Tibial artery (tissue), 4 donors: ENCODE results near the gene NINJ2.

Experiments
- DNase-seq, 2 donors: peaks; one replicate each; pipeline ENCODE4 v3.0.0-alpha.2; 2019
- H3K27ac ChIP-seq, 2 donors: fragments of 200-600 bp; sonication (generic) in 1 of 2; 1 replicate in 1 of 2; 2 replicates in 1 of 2; pipeline ENCODE4 v1.5.1; 2018 to 2019; ENCODE audit warnings: mild to moderate bottlenecking in 1 of 2
- H3K27me3 ChIP-seq, 2 donors: fragments of 200-600 bp; sonication (generic) in 1 of 2; one replicate each; pipeline versions ENCODE4 v1.5.1 to v1.6.0; 2016 to 2019
- H3K36me3 ChIP-seq, 3 donors: fragments of 200-600 bp; sonication (generic) in 2 of 3; one replicate each; pipeline ENCODE4 v1.5.1; 2016 to 2019; ENCODE audit warnings: mild to moderate bottlenecking in 2 of 3
- H3K4me1 ChIP-seq, 4 donors: fragments of 200-600 bp; sonication (generic) in 2 of 4; 1 replicate in 3 of 4; 2 replicates in 1 of 4; pipeline ENCODE4 v1.5.1; 2016 to 2019
- H3K4me3 ChIP-seq, 2 donors: fragments of 200-600 bp; sonication (generic) in 1 of 2; 1 replicate in 1 of 2; 2 replicates in 1 of 2; pipeline ENCODE4 v1.5.1; 2018 to 2019; ENCODE audit warnings: mild to moderate bottlenecking in 2 of 2
- H3K9me3 ChIP-seq, 3 donors: fragments of 200-600 bp; sonication (generic) in 1 of 3; one replicate each; pipeline ENCODE4 v1.5.1; 2016 to 2019
- CTCF ChIP-seq, 2 experiments: fragments of 200-600 bp in 1 of 2; fragments of 450-650 bp in 1 of 2; IDR thresholded peaks; one replicate each; pipeline ENCODE4 v1.5.1; 2017 to 2019; ENCODE audit warnings: antibody characterized with exemption in 2 of 2, mild to moderate bottlenecking in 1 of 2, moderate library complexity in 1 of 2
- intact Hi-C: fragments of 100-400 bp; cut with DNase I; formaldehyde crosslinking; loops from one replicate; pipeline ENCODE4 v1.15.0; 2023; ENCODE audit warnings: low total_unique reads

The NINJ2 gene

DNA sequence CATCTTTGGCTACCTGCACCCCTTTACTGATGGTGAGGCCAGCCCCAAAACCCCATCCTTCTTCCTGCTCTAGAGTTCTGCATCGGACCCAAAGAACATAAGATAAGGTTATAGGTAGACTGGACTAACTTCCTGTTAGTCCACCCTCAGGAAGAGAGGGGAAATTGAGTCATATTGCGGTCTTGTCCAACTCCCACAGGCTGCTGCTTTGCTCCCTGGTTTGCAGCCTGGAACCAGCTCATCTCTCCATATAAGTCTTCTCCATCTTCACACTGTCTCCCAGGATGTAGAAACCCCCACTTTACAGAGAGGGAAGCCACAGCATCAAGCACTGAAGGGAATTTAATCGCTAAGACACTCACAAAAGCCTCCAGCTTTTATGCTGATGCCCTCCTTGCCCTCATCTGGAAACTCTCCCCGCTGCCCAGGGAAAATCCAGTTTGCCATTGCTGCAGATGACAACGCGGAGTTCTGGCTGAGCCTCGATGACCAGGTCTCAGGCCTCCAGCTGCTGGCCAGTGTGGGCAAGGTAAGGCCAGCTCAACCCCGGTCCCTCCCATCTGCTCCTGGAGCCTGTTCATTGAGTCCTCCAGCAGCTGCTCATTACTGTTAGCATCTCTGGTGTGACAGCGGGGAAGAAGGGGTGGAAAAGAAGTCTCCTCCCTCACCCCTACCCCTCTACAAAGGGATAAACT is 118.2 kb downstream of the NINJ2 start:
- intact Hi-C loops, result loop anchor here (5.0 kb wide), 1 partner anchor 43 kb away; no protein-coding TSS in a partner anchor

DNA sequence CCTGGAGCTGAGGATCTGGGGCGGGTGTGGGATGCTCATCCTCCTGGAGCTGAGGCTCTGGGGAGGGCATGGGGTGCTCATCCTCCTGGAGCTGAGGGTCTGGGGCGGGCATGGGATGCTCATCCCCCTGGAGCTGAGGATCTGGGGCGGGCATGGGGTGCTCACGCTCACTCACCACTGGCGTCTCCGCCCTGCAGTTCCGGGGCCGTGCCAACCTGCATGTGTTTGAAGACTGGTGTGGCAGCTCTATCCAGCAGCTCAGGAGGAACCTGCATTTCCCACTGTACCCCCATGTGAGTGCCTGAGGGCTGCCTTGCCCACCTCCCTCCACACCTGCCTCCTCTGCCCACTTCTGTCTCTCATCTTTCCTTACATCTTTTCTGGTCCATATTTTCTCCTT is 119.1 kb downstream of the NINJ2 start:
- TF ChIP-seq CTCF (IDR thresholded peaks at IDR 0.05), result no peak
- Histone ChIP-seq H3K4me1 (peaks cover 0 to 20% (median 13%) of the 10 kb centered on the region in 4 donors), H3K27ac (no peak overlapping the region), H3K36me3 (peaks cover 0 to 6% (median 2%) of the 10 kb centered on the region in 3 donors), H3K27me3 (no peaks in the 10 kb centered on the region), H3K9me3 (no peaks in the 10 kb centered on the region), H3K4me3 (no peak overlapping the region)
- intact Hi-C loops, result no loop called here
- no peak for DNase-seq

More for the DNA sequence above, 118.2 kb downstream of the NINJ2 start:
- Histone ChIP-seq H3K4me3 (no peak overlapping the region), H3K27me3 (no peaks in the 10 kb centered on the region), H3K9me3 (no peaks in the 10 kb centered on the region), H3K36me3 (peaks cover 0 to 12% (median 12%) of the 10 kb centered on the region in 3 donors), H3K27ac (no peak overlapping the region), H3K4me1 (peaks cover 0 to 19% (median 13%) of the 10 kb centered on the region in 4 donors)
- TF ChIP-seq CTCF (IDR thresholded peaks at IDR 0.05), result no peak
- DNase-seq, result no peak

GRCh38 chr12:543114-543451 is 120.2 kb downstream of the NINJ2 start:
- Histone ChIP-seq H3K4me3 (no peak overlapping the region), H3K27me3 (no peaks in the 10 kb centered on the region), H3K4me1 (peaks cover 0 to 31% (median 22%) of the 10 kb centered on the region in 4 donors), H3K27ac (no peak overlapping the region), H3K36me3 (peaks cover 0 to 3% (median 0%) of the 10 kb centered on the region in 3 donors), H3K9me3 (no peaks in the 10 kb centered on the region)
- no peak for TF ChIP-seq CTCF (IDR thresholded peaks at IDR 0.05)
- DNase-seq, result no peak
- intact Hi-C loops, result no loop called here

DNA sequence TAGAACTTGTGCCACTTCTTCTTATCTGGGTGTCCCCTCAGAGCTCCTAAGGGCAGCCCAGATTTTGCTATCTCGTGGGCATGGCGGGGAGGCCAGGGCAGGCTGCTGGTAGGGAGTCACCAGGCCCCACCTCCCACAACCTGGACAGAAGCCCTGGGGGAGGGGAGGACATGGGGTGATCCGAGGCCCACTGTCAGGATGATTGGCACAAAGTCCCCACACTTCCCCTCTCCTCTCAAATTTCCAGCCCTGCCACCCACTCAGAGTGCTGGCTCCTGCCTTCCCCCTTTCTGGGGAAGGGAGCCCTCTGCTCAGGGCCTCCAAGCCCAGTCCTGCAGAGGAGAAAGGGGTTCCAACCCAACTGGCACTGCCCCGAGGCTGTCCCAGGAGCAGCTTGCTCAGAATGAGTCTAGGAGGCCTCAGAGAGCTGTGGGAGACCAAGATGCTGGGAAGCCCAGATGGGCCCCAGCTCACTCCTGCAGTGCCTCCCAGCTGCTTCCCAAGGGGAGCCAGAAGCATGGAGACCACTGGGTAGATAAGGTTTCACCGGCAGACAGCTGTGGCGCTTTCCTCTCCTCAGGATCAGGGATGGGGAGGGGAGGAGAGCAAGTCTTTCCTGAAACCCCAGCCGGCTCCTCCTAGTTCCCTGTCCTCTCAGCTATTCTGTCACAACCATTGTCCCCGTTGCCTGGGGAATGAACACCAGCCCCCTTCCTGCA is 120.7 kb downstream of the NINJ2 start:
- H3K4me1 ChIP-seq, result peaks cover 0 to 32% (median 22%) of the 10 kb centered on the region in 4 donors
- TF ChIP-seq CTCF (IDR thresholded peaks at IDR 0.05), result no peak
- no peak overlapping the region for H3K4me3 ChIP-seq
- DNase-seq, result no peak
- intact Hi-C loops, result no loop called here
- peak overlapping the region; percentile 55 to 59 for H3K27ac ChIP-seq
- H3K27me3 ChIP-seq, result no peaks in the 10 kb centered on the region
- no peaks in the 10 kb centered on the region for H3K36me3 ChIP-seq
- H3K9me3 ChIP-seq, result no peaks in the 10 kb centered on the region

GRCh38 chr12:541676-542324 is 121.4 kb downstream of the NINJ2 start:
- H3K27ac ChIP-seq, result peak overlapping the region; percentile 55 to 59
- no peaks in the 10 kb centered on the region for H3K36me3 ChIP-seq
- no peak overlapping the region for H3K4me3 ChIP-seq
- no peak for TF ChIP-seq CTCF (IDR thresholded peaks at IDR 0.05)
- intact Hi-C loops, result no loop called here
- peaks cover 0 to 31% (median 21%) of the 10 kb centered on the region in 4 donors for H3K4me1 ChIP-seq
- H3K9me3 ChIP-seq, result no peaks in the 10 kb centered on the region
- no peaks in the 10 kb centered on the region for H3K27me3 ChIP-seq
- no peak for DNase-seq
